ENCODE measurements around the gene SSH2. TPM values are rescaled to one million over a fixed set of nuclear protein-coding genes. Genes with fewer than 3 reads are reported as not detected.

Gene SSH2
- total and polyA plus RNA-seq, 2 donors (not counting 1 experiment from before 2014, with no cell fraction given), result 51.5 to 183 TPM

- H3K4me3 Mint-ChIP-seq, result peak overlapping the region; percentile 61
- POLR2A ChIA-PET, result interaction anchor here (0.5 to 1.5 kb wide), 4 partner anchors 9 to 31 kb away, joined by 3 to 6 read pairs (median 5); no protein-coding TSS in a partner anchor
- H3K27ac ChIP-seq (ENCODE audit: low read length in 2 of 2), result peak overlapping the region; percentile 55 to 77
- H3K79me2 ChIP-seq (ENCODE audit: control insufficient read depth, insufficient read depth, low read length), result peaks cover 98% of the 10 kb centered on the region
- intact Hi-C loops (cut with micrococcal nuclease), result no loop called here
- ATAC-seq (ENCODE audit: low read depth), result peak; percentile 72
- H3K9ac ChIP-seq (ENCODE audit: low read length), result no peak overlapping the region
- peaks cover 53% of the 10 kb centered on the region for H3K4me1 Mint-ChIP-seq
- H3K4me2 ChIP-seq (replicated peaks; ENCODE audit: low read depth, low read length, poor library complexity, severe bottlenecking), result peak overlapping the region; percentile 22
- H3K27ac Mint-ChIP-seq, result peak overlapping the region; percentile 82
- no CpG with 5 or more reads among the region's 2 CpGs for WGBS (ENCODE audit: insufficient coverage)
- DNase-seq, result peak; percentile 69
- H3K9me3 Mint-ChIP-seq (ENCODE audit: insufficient read depth), result no peaks in the 10 kb centered on the region
- no peaks in the 10 kb centered on the region for H3K27me3 Mint-ChIP-seq
- H3K4me3 ChIP-seq (ENCODE audit: control extremely low read depth in 1 of 5, extremely low read depth in 1 of 5, insufficient read depth in 1 of 5, low read depth in 2 of 5, low read length in 4 of 5), result no peak overlapping the region
- peaks cover 9 to 52% of the 10 kb centered on the region in 2 experiments for H3K36me3 ChIP-seq (replicated peaks in 1 of 2; ENCODE audit: control extremely low read depth in 1 of 2, control insufficient read depth in 1 of 2, extremely low read depth in 1 of 2, insufficient read depth in 2 of 2, low read length in 1 of 2)
- CTCF ChIA-PET, result interaction anchor here (0.5 to 2.1 kb wide), 8 partner anchors 20 to 136 kb away, joined by 3 to 12 read pairs (median 4); no protein-coding TSS in a partner anchor
- peaks cover 43 to 48% of the 10 kb centered on the region in 2 donors for H3K4me1 ChIP-seq (ENCODE audit: control insufficient read depth in 2 of 2, insufficient read depth in 2 of 2, low read length in 2 of 2)
- TF ChIP-seq CTCF (IDR thresholded peaks at IDR 0.05), result no peak
- no peak for TF ChIP-seq EZH2 (IDR thresholded peaks at IDR 0.05; ENCODE audit: borderline replicate concordance, insufficient read depth, low read depth, low read length, poor library complexity, severe bottlenecking)
- no peaks in the 10 kb centered on the region for H3K27me3 ChIP-seq (replicated peaks in 1 of 4; ENCODE audit: control extremely low read depth in 1 of 4, control insufficient read depth in 3 of 4, insufficient read depth in 4 of 4, low read length in 3 of 4)
- no peak overlapping the region for H2AFZ ChIP-seq (ENCODE audit: insufficient read depth, low read depth, low read length, poor library complexity, severe bottlenecking)
- H3K9me3 ChIP-seq (ENCODE audit: control extremely low read depth in 1 of 3, control insufficient read depth in 2 of 3, insufficient read depth in 1 of 3, low read length in 2 of 3), result no peaks in the 10 kb centered on the region
- peaks cover 20% of the 10 kb centered on the region for H4K20me1 ChIP-seq (ENCODE audit: control insufficient read depth, insufficient read depth, low read length, poor library complexity, severe bottlenecking)
Measured at GRCh38 chr17:29753845-29754439, 176.1 kb downstream of the SSH2 start.

Data from B cell (primary cell).